ELF-1 (cell line): ENCODE measurements around the gene UBASH3B.
"Not testable (repeated sequence)": the region's sequence is repeated elsewhere in the genome, so short reads cannot be mapped to it uniquely, and the experiment has no call there.

Source experiments
- DNase-seq: peaks from one replicate; pipeline ENCODE4 v3.0.0-alpha.2; 2016; ENCODE audit warnings: low read depth, low spot score

UBASH3B gene

GRCh38 chr11:122812638-122813037 lies 157.1 kb downstream of the UBASH3B start:
- DNase-seq: no peak

- DNase-seq: no peak
Observed at GRCh38 chr11:122813176-122813893, 157.8 kb downstream of the UBASH3B start.

- no peak for DNase-seq
Observed at GRCh38 chr11:122813894-122814270, 158.4 kb downstream of the UBASH3B start.

GRCh38 chr11:122814401-122814800 lies 158.9 kb downstream of the UBASH3B start:
- no peak for DNase-seq

- DNase-seq: no peak
Observed at GRCh38 chr11:122815900-122816299, 160.4 kb downstream of the UBASH3B start.

GRCh38 chr11:122816761-122817520 lies 161.4 kb downstream of the UBASH3B start:
- peak; percentile 24 for DNase-seq

GRCh38 chr11:122820158-122820557 lies 164.6 kb downstream of the UBASH3B start:
- DNase-seq: no peak

- no peak for DNase-seq
Observed at GRCh38 chr11:122821169-122821568, 165.6 kb downstream of the UBASH3B start.

- no peak for DNase-seq
Observed at GRCh38 chr11:122822241-122822640, 166.7 kb downstream of the UBASH3B start.

- DNase-seq: no peak
Observed at GRCh38 chr11:122823564-122823963, 168.0 kb downstream of the UBASH3B start.

- not testable (repeated sequence) for DNase-seq
Observed at GRCh38 chr11:122829371-122829770, 173.8 kb downstream of the UBASH3B start.

GRCh38 chr11:122832297-122832696 lies 176.8 kb downstream of the UBASH3B start:
- not testable (repeated sequence) for DNase-seq

- no peak for DNase-seq
Observed at GRCh38 chr11:122832721-122833470, 177.4 kb downstream of the UBASH3B start.

- no peak for DNase-seq
Observed at GRCh38 chr11:122833846-122834464, 178.4 kb downstream of the UBASH3B start.

GRCh38 chr11:122836916-122837315 lies 181.4 kb downstream of the UBASH3B start:
- no peak for DNase-seq

- DNase-seq: no peak
Observed at GRCh38 chr11:122837528-122838346, 182.2 kb downstream of the UBASH3B start.

- DNase-seq: no peak
Observed at GRCh38 chr11:122843281-122844141, 188.0 kb downstream of the UBASH3B start.

- no peak for DNase-seq
Observed at GRCh38 chr11:122847466-122847865, 191.9 kb downstream of the UBASH3B start.

- DNase-seq: no peak
Observed at GRCh38 chr11:122848186-122848585, 192.7 kb downstream of the UBASH3B start.

GRCh38 chr11:122850076-122850631 lies 194.6 kb downstream of the UBASH3B start:
- peak; percentile 75 for DNase-seq
